ENCODE data around the gene IFT80. TPM values are rescaled to one million over a fixed set of nuclear protein-coding genes. Genes with fewer than 3 reads are reported as not detected.
"Not testable (repeated sequence)": the region's sequence is repeated elsewhere in the genome, so short reads cannot be mapped to it uniquely, and the experiment has no call there.

The IFT80 gene
- total and polyA plus RNA-seq, 2 experiments from 2014 or later = 14.1 to 33.0 TPM

- not testable (repeated sequence) for H3K9me2 ChIP-seq (ENCODE audit: insufficient read depth); H3K4me3 Mint-ChIP-seq; H4K20me1 ChIP-seq (replicated peaks; ENCODE audit: insufficient read depth); H3K27ac Mint-ChIP-seq; H3K4me1 Mint-ChIP-seq; H3K79me2 ChIP-seq (replicated peaks; ENCODE audit: insufficient read depth); H3K27me3 Mint-ChIP-seq (ENCODE audit: insufficient read depth, low read depth, poor library complexity); H3K4me1 ChIP-seq (ENCODE audit: insufficient read depth); H3K36me3 Mint-ChIP-seq (ENCODE audit: low read depth); H3K27me3 ChIP-seq (ENCODE audit: insufficient read depth); H3K9me3 Mint-ChIP-seq; H3K4me2 ChIP-seq; H3F3A ChIP-seq (replicated peaks; ENCODE audit: low read depth); ATAC-seq; DNase-seq (ENCODE audit: low spot score); H2AFZ ChIP-seq; H3K4me3 ChIP-seq; H3K36me3 ChIP-seq (ENCODE audit: insufficient read depth); H3K27ac ChIP-seq (ENCODE audit: low read depth)
Observed at GRCh38 chr3:160240719-160241118, 158.3 kb downstream of the IFT80 start.

- no peak for DNase-seq (ENCODE audit: low spot score)
- Histone ChIP-seq H3K36me3 (ENCODE audit: insufficient read depth) (no peaks in the 10 kb centered on the region), H3K4me3 (no peak overlapping the region), H3K4me2 (no peak overlapping the region), H3F3A (replicated peaks; ENCODE audit: low read depth) (no peaks in the 10 kb centered on the region), H3K79me2 (replicated peaks; ENCODE audit: insufficient read depth) (no peaks in the 10 kb centered on the region), H3K9me2 (ENCODE audit: insufficient read depth) (no peaks in the 10 kb centered on the region), H4K20me1 (replicated peaks; ENCODE audit: insufficient read depth) (no peaks in the 10 kb centered on the region), H2AFZ (no peak overlapping the region), H3K4me1 (ENCODE audit: insufficient read depth) (no peaks in the 10 kb centered on the region), H3K27ac (ENCODE audit: low read depth) (no peak overlapping the region), H3K27me3 (ENCODE audit: insufficient read depth) (peaks cover 22% of the 10 kb centered on the region)
- Mint-ChIP-seq H3K27me3 (ENCODE audit: insufficient read depth, low read depth, poor library complexity) (peaks cover 4% of the 10 kb centered on the region), H3K4me3 (no peak overlapping the region), H3K4me1 (no peaks in the 10 kb centered on the region), H3K27ac (no peak overlapping the region), H3K36me3 (ENCODE audit: low read depth) (no peaks in the 10 kb centered on the region), H3K9me3 (no peaks in the 10 kb centered on the region)
- TF ChIP-seq POLR2AphosphoS5 (IDR thresholded peaks at IDR 0.05; ENCODE audit: low read depth) (no peak), JUNB (IDR thresholded peaks at IDR 0.05; ENCODE audit: unreplicated experiment) (no peak)
- no peak for ATAC-seq
Observed at GRCh38 chr3:160232014-160232413, 167.0 kb downstream of the IFT80 start.

GRCh38 chr3:160227419-160227818 is 171.6 kb downstream of the IFT80 start:
- H3K4me2 ChIP-seq = no peak overlapping the region
- no peak for TF ChIP-seq POLR2AphosphoS5 (IDR thresholded peaks at IDR 0.05; ENCODE audit: low read depth)
- no peak for TF ChIP-seq STAT1 (IDR thresholded peaks at IDR 0.05; ENCODE audit: unreplicated experiment)
- TF ChIP-seq, protein P1, sequence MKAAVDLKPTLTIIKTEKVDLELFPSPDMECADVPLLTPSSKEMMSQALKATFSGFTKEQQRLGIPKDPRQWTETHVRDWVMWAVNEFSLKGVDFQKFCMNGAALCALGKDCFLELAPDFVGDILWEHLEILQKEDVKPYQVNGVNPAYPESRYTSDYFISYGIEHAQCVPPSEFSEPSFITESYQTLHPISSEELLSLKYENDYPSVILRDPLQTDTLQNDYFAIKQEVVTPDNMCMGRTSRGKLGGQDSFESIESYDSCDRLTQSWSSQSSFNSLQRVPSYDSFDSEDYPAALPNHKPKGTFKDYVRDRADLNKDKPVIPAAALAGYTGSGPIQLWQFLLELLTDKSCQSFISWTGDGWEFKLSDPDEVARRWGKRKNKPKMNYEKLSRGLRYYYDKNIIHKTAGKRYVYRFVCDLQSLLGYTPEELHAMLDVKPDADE (IDR thresholded peaks at IDR 0.05) = no peak
- no peak for TF ChIP-seq JUNB (IDR thresholded peaks at IDR 0.05; ENCODE audit: unreplicated experiment)
- no peak for TF ChIP-seq CREB1 (CRISPR knock-in tag; IDR thresholded peaks at IDR 0.05; ENCODE audit: low read depth)
- no peak for TF ChIP-seq EZH2phosphoT487 (IDR thresholded peaks at IDR 0.05; ENCODE audit: unreplicated experiment)
- TF ChIP-seq, protein P2, sequence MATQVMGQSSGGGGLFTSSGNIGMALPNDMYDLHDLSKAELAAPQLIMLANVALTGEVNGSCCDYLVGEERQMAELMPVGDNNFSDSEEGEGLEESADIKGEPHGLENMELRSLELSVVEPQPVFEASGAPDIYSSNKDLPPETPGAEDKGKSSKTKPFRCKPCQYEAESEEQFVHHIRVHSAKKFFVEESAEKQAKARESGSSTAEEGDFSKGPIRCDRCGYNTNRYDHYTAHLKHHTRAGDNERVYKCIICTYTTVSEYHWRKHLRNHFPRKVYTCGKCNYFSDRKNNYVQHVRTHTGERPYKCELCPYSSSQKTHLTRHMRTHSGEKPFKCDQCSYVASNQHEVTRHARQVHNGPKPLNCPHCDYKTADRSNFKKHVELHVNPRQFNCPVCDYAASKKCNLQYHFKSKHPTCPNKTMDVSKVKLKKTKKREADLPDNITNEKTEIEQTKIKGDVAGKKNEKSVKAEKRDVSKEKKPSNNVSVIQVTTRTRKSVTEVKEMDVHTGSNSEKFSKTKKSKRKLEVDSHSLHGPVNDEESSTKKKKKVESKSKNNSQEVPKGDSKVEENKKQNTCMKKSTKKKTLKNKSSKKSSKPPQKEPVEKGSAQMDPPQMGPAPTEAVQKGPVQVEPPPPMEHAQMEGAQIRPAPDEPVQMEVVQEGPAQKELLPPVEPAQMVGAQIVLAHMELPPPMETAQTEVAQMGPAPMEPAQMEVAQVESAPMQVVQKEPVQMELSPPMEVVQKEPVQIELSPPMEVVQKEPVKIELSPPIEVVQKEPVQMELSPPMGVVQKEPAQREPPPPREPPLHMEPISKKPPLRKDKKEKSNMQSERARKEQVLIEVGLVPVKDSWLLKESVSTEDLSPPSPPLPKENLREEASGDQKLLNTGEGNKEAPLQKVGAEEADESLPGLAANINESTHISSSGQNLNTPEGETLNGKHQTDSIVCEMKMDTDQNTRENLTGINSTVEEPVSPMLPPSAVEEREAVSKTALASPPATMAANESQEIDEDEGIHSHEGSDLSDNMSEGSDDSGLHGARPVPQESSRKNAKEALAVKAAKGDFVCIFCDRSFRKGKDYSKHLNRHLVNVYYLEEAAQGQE (IDR thresholded peaks at IDR 0.05; ENCODE audit: unreplicated experiment) = no peak
- TF ChIP-seq CTCF (conservative IDR thresholded peaks at IDR 0.05; ENCODE audit: low read depth in 2 of 2) = no peak
- no peak for TF ChIP-seq ZNF331 (CRISPR knock-in tag; IDR thresholded peaks at IDR 0.05; ENCODE audit: low read depth)

More at GRCh38 chr3:160227419-160227818, 171.6 kb downstream of the IFT80 start:
- H3K9me2 ChIP-seq (ENCODE audit: insufficient read depth) = no peaks in the 10 kb centered on the region
- no peaks in the 10 kb centered on the region for H3K79me2 ChIP-seq (replicated peaks; ENCODE audit: insufficient read depth)
- peaks cover 66% of the 10 kb centered on the region for H3K27me3 ChIP-seq (ENCODE audit: insufficient read depth)
- H3K27ac Mint-ChIP-seq = no peak overlapping the region
- H3K4me3 ChIP-seq = no peak overlapping the region; the same call in 1 of the 2 replicates
- H3K27me3 Mint-ChIP-seq (ENCODE audit: insufficient read depth, low read depth, poor library complexity) = peaks cover 36% of the 10 kb centered on the region
- H3K36me3 ChIP-seq (ENCODE audit: insufficient read depth) = no peaks in the 10 kb centered on the region
- H3K36me3 Mint-ChIP-seq (ENCODE audit: low read depth) = no peaks in the 10 kb centered on the region; the same call in 2 of the 3 replicates
- no peaks in the 10 kb centered on the region for H3K9me3 Mint-ChIP-seq
- peaks cover 6% of the 10 kb centered on the region; the same call in 2 of the 3 replicates for H3K4me1 Mint-ChIP-seq
- 0 out of 2 replicates have a peak, but pooled peaks cover 3% of the 10 kb centered on the region for H3F3A ChIP-seq (replicated peaks; ENCODE audit: low read depth)
- no peak overlapping the region for H3K27ac ChIP-seq (ENCODE audit: low read depth)
- no peak for ATAC-seq
- no peak overlapping the region for H2AFZ ChIP-seq
- no peak overlapping the region for H3K4me3 Mint-ChIP-seq
- H3K4me1 ChIP-seq (ENCODE audit: insufficient read depth) = peaks cover 5% of the 10 kb centered on the region; the same call in 1 of the 2 replicates
- DNase-seq (ENCODE audit: low spot score) = no peak
- no peaks in the 10 kb centered on the region for H4K20me1 ChIP-seq (replicated peaks; ENCODE audit: insufficient read depth)

All from GM23338 (cell line).